MM.1S (cell line): ENCODE measurements around the gene FAXDC2.

Source experiments
- DNase-seq: peaks from one replicate; pipeline ENCODE4 v3.0.0-alpha.2; 2015
- H2AFZ ChIP-seq: fragments of 300-600 bp; sonication (generic); 2 replicates; pipeline ENCODE4 v1.6.0; 2016; ENCODE audit warnings: antibody characterized with exemption, low read length
- H3F3A ChIP-seq: fragments of 300-600 bp; sonication (generic); 2 replicates; pipeline ENCODE4 v1.6.1; 2016; ENCODE audit warnings: mild to moderate bottlenecking, antibody characterized with exemption, low read length, moderate library complexity, mixed read lengths; ENCODE audit not compliant: insufficient read depth
- H3K27ac ChIP-seq: fragments of 300-600 bp; sonication (generic); 2 replicates; pipeline ENCODE4 v1.5.1; 2016; ENCODE audit warnings: mild to moderate bottlenecking, low read length
- H3K27me3 ChIP-seq: fragments of 300-600 bp; sonication (generic); replicated peaks from 2 replicates; pipeline ENCODE4 v1.6.0; 2016; ENCODE audit warnings: low read length; ENCODE audit not compliant: insufficient read depth
- H3K36me3 ChIP-seq: fragments of 300-600 bp; sonication (generic); replicated peaks from 2 replicates; pipeline ENCODE4 v1.6.1; 2016; ENCODE audit warnings: mild to moderate bottlenecking, low read length, mixed read lengths; ENCODE audit not compliant: insufficient read depth
- H3K4me1 ChIP-seq: fragments of 300-600 bp; sonication (generic); 2 replicates; pipeline ENCODE4 v1.6.1; 2016; ENCODE audit warnings: low read length, mixed read lengths
- H3K4me2 ChIP-seq: fragments of 300-600 bp; sonication (generic); 2 replicates; pipeline ENCODE4 v1.6.0; 2016; ENCODE audit warnings: low read depth, low read length
- H3K4me3 ChIP-seq: fragments of 300-600 bp; sonication (generic); 2 replicates; pipeline ENCODE4 v1.5.1; 2016; ENCODE audit warnings: low read length, mixed read lengths
- H3K79me2 ChIP-seq: fragments of 300-600 bp; sonication (generic); 2 replicates; pipeline ENCODE4 v1.6.1; 2016; ENCODE audit warnings: mixed run types, low read length, mixed read lengths
- H3K9ac ChIP-seq: fragments of 300-600 bp; sonication (generic); 2 replicates; pipeline ENCODE4 v1.6.1; 2016; ENCODE audit warnings: low read length, mixed read lengths
- H3K9me2 ChIP-seq: fragments of 300-600 bp; sonication (generic); replicated peaks from 2 replicates; pipeline ENCODE4 v1.6.1; 2016; ENCODE audit warnings: mild to moderate bottlenecking, low read length, mixed read lengths; ENCODE audit not compliant: insufficient read depth
- H3K9me3 ChIP-seq: fragments of 300-600 bp; sonication (generic); replicated peaks from 2 replicates; pipeline ENCODE4 v1.6.1; 2016; ENCODE audit warnings: mild to moderate bottlenecking, low read length, mixed read lengths; ENCODE audit not compliant: insufficient read depth
- H4K20me1 ChIP-seq: fragments of 300-600 bp; sonication (generic); 2 replicates; pipeline ENCODE4 v1.6.1; 2016; ENCODE audit warnings: mild to moderate bottlenecking, low read length, moderate library complexity, mixed read lengths; ENCODE audit not compliant: insufficient read depth
- CTCF ChIP-seq: fragments of 300-600 bp; sonication (generic); IDR thresholded peaks from 2 replicates; pipeline ENCODE4 v1.5.1; 2016; ENCODE audit warnings: antibody characterized with exemption, low read length, mixed read lengths
- EZH2 ChIP-seq: fragments of 300-600 bp; sonication (generic); optimal IDR thresholded peaks from 2 replicates; pipeline ENCODE3; 2017; ENCODE audit warnings: low read depth, mild to moderate bottlenecking, antibody characterized with exemption, low read length, mixed read lengths
- EZH2phosphoT487 ChIP-seq: fragments of 300-600 bp; sonication (generic); IDR thresholded peaks from 2 replicates; pipeline ENCODE4 v1.6.1; 2018; ENCODE audit warnings: antibody characterized with exemption, low read length

Gene FAXDC2

GRCh38 chr5:154800582-154800981 is 49.8 kb downstream of the FAXDC2 start:
- H3K27me3 ChIP-seq = no peaks in the 10 kb centered on the region
- H3K79me2 ChIP-seq = peaks cover 53% of the 10 kb centered on the region
- H3K4me1 ChIP-seq = no peaks in the 10 kb centered on the region
- H3F3A ChIP-seq = peaks cover 8% of the 10 kb centered on the region; the same call in 1 of the 2 replicates
- no peak overlapping the region for H2AFZ ChIP-seq
- H4K20me1 ChIP-seq = no peaks in the 10 kb centered on the region; the same call in 1 of the 2 replicates
- H3K9me2 ChIP-seq = no peaks in the 10 kb centered on the region
- no peak overlapping the region for H3K9ac ChIP-seq
- no peak overlapping the region for H3K27ac ChIP-seq
- H3K9me3 ChIP-seq = no peaks in the 10 kb centered on the region
- TF ChIP-seq EZH2phosphoT487 (no peak), CTCF (no peak), EZH2 (no peak)
- no peak overlapping the region for H3K4me2 ChIP-seq
- H3K36me3 ChIP-seq = peaks cover 40% of the 10 kb centered on the region
- H3K4me3 ChIP-seq = no peak overlapping the region
- DNase-seq = no peak

- Histone ChIP-seq H3K27ac (no peak overlapping the region), H3K36me3 (peaks cover 37% of the 10 kb centered on the region), H3K4me1 (no peaks in the 10 kb centered on the region), H4K20me1 (peaks cover 3% of the 10 kb centered on the region; the same call in 1 of the 2 replicates), H3F3A (no peaks in the 10 kb centered on the region; the same call in 1 of the 2 replicates), H3K9ac (no peak overlapping the region), H3K9me3 (no peaks in the 10 kb centered on the region), H3K79me2 (peaks cover 67% of the 10 kb centered on the region), H3K4me3 (no peak overlapping the region), H3K4me2 (no peak overlapping the region), H3K9me2 (no peaks in the 10 kb centered on the region), H3K27me3 (no peaks in the 10 kb centered on the region), H2AFZ (no peak overlapping the region)
- DNase-seq = no peak
- TF ChIP-seq EZH2phosphoT487 (no peak), EZH2 (no peak), CTCF (no peak)
Measured at GRCh38 chr5:154797762-154798161, 52.6 kb downstream of the FAXDC2 start.

- H3K27me3 ChIP-seq = no peaks in the 10 kb centered on the region
- no peak overlapping the region for H3K4me2 ChIP-seq
- no peaks in the 10 kb centered on the region for H3K9me3 ChIP-seq
- H3K9ac ChIP-seq = no peak overlapping the region
- no peaks in the 10 kb centered on the region for H3F3A ChIP-seq
- no peaks in the 10 kb centered on the region for H3K9me2 ChIP-seq
- H3K36me3 ChIP-seq = peaks cover 30% of the 10 kb centered on the region
- H3K27ac ChIP-seq = no peak overlapping the region
- TF ChIP-seq EZH2phosphoT487 = no peak
- no peak for TF ChIP-seq EZH2
- no peak for TF ChIP-seq CTCF
- no peaks in the 10 kb centered on the region for H3K4me1 ChIP-seq
- H4K20me1 ChIP-seq = peaks cover 3% of the 10 kb centered on the region; the same call in 1 of the 2 replicates
- DNase-seq = no peak
- H3K4me3 ChIP-seq = no peak overlapping the region
- H3K79me2 ChIP-seq = peaks cover 75% of the 10 kb centered on the region
- no peak overlapping the region for H2AFZ ChIP-seq
Measured at GRCh38 chr5:154795235-154795596, 55.2 kb downstream of the FAXDC2 start.
